Peyer's patch (tissue), 4 donors: ENCODE results near the gene KLHL10.

Experiments
- POLR2A ChIP-seq, 2 donors: fragments of 450-650 bp; IDR thresholded peaks; one replicate each; pipeline ENCODE4 v1.5.1; 2017; ENCODE audit warnings: antibody characterized with exemption in 2 of 2, mild to moderate bottlenecking in 2 of 2, moderate library complexity in 2 of 2
- TF ChIP-seq, protein P1 (sequence below), 6 experiments: fragments of 450-650 bp in 4 of 6; fragments of 200-600 bp in 2 of 6; sonication (generic) in 1 of 6; IDR thresholded peaks; one replicate each; pipeline ENCODE4 v1.5.1; 2017 to 2019; ENCODE audit warnings: antibody characterized with exemption in 6 of 6, mild to moderate bottlenecking in 3 of 6, moderate library complexity in 1 of 6

DNA sequence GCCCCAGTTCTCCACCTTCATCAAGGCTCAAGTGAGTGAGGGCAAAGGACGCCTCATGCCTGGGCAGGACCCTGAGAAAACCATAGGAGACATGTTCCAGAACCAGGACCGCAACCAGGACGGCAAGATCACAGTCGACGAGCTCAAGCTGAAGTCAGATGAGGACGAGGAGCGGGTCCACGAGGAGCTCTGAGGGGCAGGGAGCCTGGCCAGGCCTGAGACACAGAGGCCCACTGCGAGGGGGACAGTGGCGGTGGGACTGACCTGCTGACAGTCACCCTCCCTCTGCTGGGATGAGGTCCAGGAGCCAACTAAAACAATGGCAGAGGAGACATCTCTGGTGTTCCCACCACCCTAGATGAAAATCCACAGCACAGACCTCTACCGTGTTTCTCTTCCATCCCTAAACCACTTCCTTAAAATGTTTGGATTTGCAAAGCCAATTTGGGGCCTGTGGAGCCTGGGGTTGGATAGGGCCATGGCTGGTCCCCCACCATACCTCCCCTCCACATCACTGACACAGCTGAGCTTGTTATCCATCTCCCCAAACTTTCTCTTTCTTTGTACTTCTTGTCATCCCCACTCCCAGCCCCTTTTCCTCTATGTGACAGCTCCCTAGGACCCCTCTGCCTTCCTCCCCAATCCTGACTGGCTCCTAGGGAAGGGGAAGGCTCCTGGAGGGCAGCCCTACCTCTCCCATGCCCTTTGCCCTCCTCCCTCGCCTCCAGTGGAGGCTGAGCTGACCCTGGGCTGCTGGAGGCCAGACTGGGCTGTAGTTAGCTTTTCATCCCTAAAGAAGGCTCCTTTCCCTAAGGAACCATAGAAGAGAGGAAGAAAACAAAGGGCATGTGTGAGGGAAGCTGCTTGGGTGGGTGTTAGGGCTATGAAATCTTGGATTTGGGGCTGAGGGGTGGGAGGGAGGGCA, 15.1 kb upstream of the KLHL10 start:
- TF ChIP-seq, protein P1, sequence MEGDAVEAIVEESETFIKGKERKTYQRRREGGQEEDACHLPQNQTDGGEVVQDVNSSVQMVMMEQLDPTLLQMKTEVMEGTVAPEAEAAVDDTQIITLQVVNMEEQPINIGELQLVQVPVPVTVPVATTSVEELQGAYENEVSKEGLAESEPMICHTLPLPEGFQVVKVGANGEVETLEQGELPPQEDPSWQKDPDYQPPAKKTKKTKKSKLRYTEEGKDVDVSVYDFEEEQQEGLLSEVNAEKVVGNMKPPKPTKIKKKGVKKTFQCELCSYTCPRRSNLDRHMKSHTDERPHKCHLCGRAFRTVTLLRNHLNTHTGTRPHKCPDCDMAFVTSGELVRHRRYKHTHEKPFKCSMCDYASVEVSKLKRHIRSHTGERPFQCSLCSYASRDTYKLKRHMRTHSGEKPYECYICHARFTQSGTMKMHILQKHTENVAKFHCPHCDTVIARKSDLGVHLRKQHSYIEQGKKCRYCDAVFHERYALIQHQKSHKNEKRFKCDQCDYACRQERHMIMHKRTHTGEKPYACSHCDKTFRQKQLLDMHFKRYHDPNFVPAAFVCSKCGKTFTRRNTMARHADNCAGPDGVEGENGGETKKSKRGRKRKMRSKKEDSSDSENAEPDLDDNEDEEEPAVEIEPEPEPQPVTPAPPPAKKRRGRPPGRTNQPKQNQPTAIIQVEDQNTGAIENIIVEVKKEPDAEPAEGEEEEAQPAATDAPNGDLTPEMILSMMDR (IDR thresholded peaks at IDR 0.05) = no peak
- TF ChIP-seq POLR2A (IDR thresholded peaks at IDR 0.05) = no peak
